Spleen (tissue), 11 donors: ENCODE measurements around the gene TRIP6. TPM values are rescaled to one million over a fixed set of nuclear protein-coding genes. Genes with fewer than 3 reads are reported as not detected.
A peak's percentile ranks its signal among the peaks of the same experiment; 100 is the strongest.

Experiments used
- DNase-seq: peaks from one replicate; pipeline ENCODE4 v3.0.0-alpha.2; 2020
- H3K27ac ChIP-seq, 8 donors: fragments of 200-600 bp; sonication (generic) in 7 of 8; 1 replicate in 4 of 8; 2 replicates in 4 of 8; pipeline versions ENCODE4 v1.5.0 to v1.8.0; 2016 to 2021; ENCODE audit warnings: inconsistent platforms in 4 of 8, mild to moderate bottlenecking in 4 of 8, moderate library complexity in 1 of 8
- H3K27me3 ChIP-seq, 7 donors: fragments of 200-600 bp; sonication (generic) in 6 of 7; replicated peaks in 1 of 7; 1 replicate in 4 of 7; 2 replicates in 3 of 7; pipeline versions ENCODE4 v1.5.0 to v1.8.0; 2016 to 2021; ENCODE audit warnings: inconsistent platforms in 3 of 7, mild to moderate bottlenecking in 1 of 7
- H3K36me3 ChIP-seq, 6 donors: fragments of 200-600 bp; sonication (generic) in 5 of 6; 1 replicate in 4 of 6; 2 replicates in 2 of 6; pipeline versions ENCODE4 v1.5.0 to v1.8.0; 2016 to 2021; ENCODE audit warnings: inconsistent platforms in 2 of 6
- H3K4me1 ChIP-seq, 6 donors: fragments of 200-600 bp; sonication (generic) in 5 of 6; 1 replicate in 3 of 6; 2 replicates in 3 of 6; pipeline versions ENCODE4 v1.5.0 to v1.8.0; 2016 to 2021; ENCODE audit warnings: inconsistent platforms in 3 of 6
- H3K4me3 ChIP-seq, 8 donors: fragments of 200-600 bp; sonication (generic) in 7 of 8; 1 replicate in 4 of 8; 2 replicates in 4 of 8; pipeline versions ENCODE4 v1.5.0 to v1.8.0; 2016 to 2021; ENCODE audit warnings: inconsistent platforms in 4 of 8, mild to moderate bottlenecking in 4 of 8, moderate library complexity in 2 of 8
- H3K9me3 ChIP-seq, 8 donors: fragments of 200-600 bp; sonication (generic) in 7 of 8; 1 replicate in 4 of 8; 2 replicates in 4 of 8; pipeline versions ENCODE4 v1.5.0 to v1.8.0; 2016 to 2021; ENCODE audit warnings: inconsistent platforms in 4 of 8
- POLR2A ChIP-seq, 3 donors: fragments of 450-650 bp; IDR thresholded peaks; one replicate each; pipeline ENCODE4 v1.5.1; 2017; ENCODE audit warnings: antibody characterized with exemption in 3 of 3, mild to moderate bottlenecking in 1 of 3
- POLR2AphosphoS5 ChIP-seq, 3 donors: sonication (generic); formaldehyde crosslinking; IDR thresholded peaks; one replicate each; pipeline ENCODE4 v1.5.1; 2017; ENCODE audit warnings: antibody characterized with exemption in 3 of 3
- WGBS, 5 donors: extraction: QIAGEN DNeasy Blood & Tissue Kit in 3 of 5; methylation state at CpG; one replicate each; pipeline versions ENCODE4 v1.1.5 to v1.1.7; 2013 to 2018; 5-methylcytosine and 5-hydroxymethylcytosine counted together
- intact Hi-C: fragments of 100-400 bp; cut with DNase I; formaldehyde crosslinking; loops from one replicate; pipeline ENCODE4 v1.15.0; 2023; ENCODE audit warnings: low total_unique reads
- polyA plus RNA-seq, 3 donors: library from polyadenylated mRNA; stranded (reverse); fragments of 200-250 nt; gene quantifications; one replicate each; pipeline ENCODE4 v1.2.1, GENCODE V29; 2013
- total RNA-seq, 7 donors: library from RNA; depleted of rRNA in 3 of 7; stranded (reverse); fragments of >200 nt in 3 of 7; fragmentation: NEBNext Ultra II Directional in 4 of 7; extraction: Animal tissue kit (Norgen Biotek cat#: 25700) in 4 of 7; gene quantifications; one replicate each; pipeline versions ENCODE4 v1.1.0 to v1.2.1, GENCODE V29; 2016 to 2021
- TF ChIP-seq, protein P1 (sequence below), 11 experiments: fragments of 200-600 bp in 7 of 11; fragments of 450-650 bp in 4 of 11; sonication (generic) in 4 of 11; IDR thresholded peaks in 8 of 11; conservative IDR thresholded peaks in 3 of 11; 1 replicate in 7 of 11; 2 replicates in 4 of 11; pipeline versions ENCODE4 v1.4.0 to v1.8.0; 2016 to 2021; ENCODE audit warnings: antibody characterized with exemption in 11 of 11, inconsistent platforms in 4 of 11, mild to moderate bottlenecking in 1 of 11
- donor health status: healthy with polysubstance abuse.
- donor health status: DM: no; HTN: no; CAD: no; lungs with moderate emphysema.
- donor health status: DM: no; HTN: no; CAD: no.
- donor health status: Bipolar disorder and iron deficiency.
- donor health status: healthy.
- donor health status: DM: no; HTN: no; CAD: no.
- donor health status: DM: yes; HTN: yes; CAD: no.

The TRIP6 gene
- total and polyA plus RNA-seq, 10 donors = 12.4 to 30.2 (median 21.6) TPM

DNA sequence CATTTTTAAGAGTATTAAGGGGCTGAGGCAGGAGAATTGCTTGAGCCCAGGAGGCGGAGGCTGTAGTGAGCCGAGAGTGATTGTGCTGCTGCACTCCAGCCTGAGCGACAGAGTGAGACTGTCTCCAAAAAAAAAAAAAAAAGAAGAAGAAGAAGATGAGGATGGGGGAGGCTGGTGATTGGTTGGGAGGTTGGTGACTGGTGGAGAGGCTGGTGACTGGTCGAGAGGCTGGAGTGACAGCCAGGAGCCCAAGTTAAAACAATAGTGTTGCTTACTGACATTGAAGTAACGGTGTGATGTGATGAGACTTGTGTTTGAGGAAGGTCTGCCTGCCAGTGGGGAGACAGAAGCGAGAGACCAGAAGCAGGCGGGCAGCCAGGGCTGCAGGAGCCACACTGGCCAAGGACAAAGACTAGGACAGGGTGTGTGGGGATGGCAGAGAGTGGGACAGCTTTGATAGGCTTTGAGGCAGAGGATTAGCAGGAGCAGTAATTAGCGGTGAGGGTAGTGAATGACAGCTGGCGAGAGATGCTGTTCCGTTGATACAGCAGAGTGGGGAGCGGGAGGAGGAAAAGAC lies 12.6 kb downstream of the TRIP6 start:
- no peak for TF ChIP-seq POLR2AphosphoS5 (IDR thresholded peaks at IDR 0.05)
- TF ChIP-seq POLR2A (IDR thresholded peaks at IDR 0.05) = no peak
- TF ChIP-seq, protein P1, sequence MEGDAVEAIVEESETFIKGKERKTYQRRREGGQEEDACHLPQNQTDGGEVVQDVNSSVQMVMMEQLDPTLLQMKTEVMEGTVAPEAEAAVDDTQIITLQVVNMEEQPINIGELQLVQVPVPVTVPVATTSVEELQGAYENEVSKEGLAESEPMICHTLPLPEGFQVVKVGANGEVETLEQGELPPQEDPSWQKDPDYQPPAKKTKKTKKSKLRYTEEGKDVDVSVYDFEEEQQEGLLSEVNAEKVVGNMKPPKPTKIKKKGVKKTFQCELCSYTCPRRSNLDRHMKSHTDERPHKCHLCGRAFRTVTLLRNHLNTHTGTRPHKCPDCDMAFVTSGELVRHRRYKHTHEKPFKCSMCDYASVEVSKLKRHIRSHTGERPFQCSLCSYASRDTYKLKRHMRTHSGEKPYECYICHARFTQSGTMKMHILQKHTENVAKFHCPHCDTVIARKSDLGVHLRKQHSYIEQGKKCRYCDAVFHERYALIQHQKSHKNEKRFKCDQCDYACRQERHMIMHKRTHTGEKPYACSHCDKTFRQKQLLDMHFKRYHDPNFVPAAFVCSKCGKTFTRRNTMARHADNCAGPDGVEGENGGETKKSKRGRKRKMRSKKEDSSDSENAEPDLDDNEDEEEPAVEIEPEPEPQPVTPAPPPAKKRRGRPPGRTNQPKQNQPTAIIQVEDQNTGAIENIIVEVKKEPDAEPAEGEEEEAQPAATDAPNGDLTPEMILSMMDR (IDR thresholded peaks at IDR 0.05 in 8 of 11, conservative IDR thresholded peaks at IDR 0.05 in 3 of 11) = no peak
- intact Hi-C loops = no loop called here
- peaks cover 8 to 87% (median 48%) of the 10 kb centered on the region in 6 donors for H3K36me3 ChIP-seq
- DNase-seq = no peak
- H3K9me3 ChIP-seq = no peaks in the 10 kb centered on the region
- no peak overlapping the region for H3K27ac ChIP-seq
- H3K4me3 ChIP-seq = no peak overlapping the region
- H3K4me1 ChIP-seq = peaks cover 19 to 65% (median 49%) of the 10 kb centered on the region in 6 donors
- 78 to 91% (median 85%) methylated on average over 11 of the region's 11 CpGs for WGBS, 5 donors
- H3K27me3 ChIP-seq = no peaks in the 10 kb centered on the region

GRCh38 chr7:100880645-100881044 lies 13.5 kb downstream of the TRIP6 start:
- 88 to 96% (median 91%) methylated on average over 7 of the region's 7 CpGs for WGBS, 5 donors
- Histone ChIP-seq H3K9me3 (no peaks in the 10 kb centered on the region), H3K4me3 (no peak overlapping the region), H3K4me1 (peaks cover 19 to 70% (median 50%) of the 10 kb centered on the region in 6 donors), H3K27me3 (no peaks in the 10 kb centered on the region), H3K27ac (no peak overlapping the region), H3K36me3 (peaks cover 8 to 95% (median 57%) of the 10 kb centered on the region in 6 donors)
- DNase-seq = no peak
- intact Hi-C loops = no loop called here
- TF ChIP-seq POLR2A (IDR thresholded peaks at IDR 0.05) = no peak
- no peak for TF ChIP-seq POLR2AphosphoS5 (IDR thresholded peaks at IDR 0.05)
- TF ChIP-seq, protein P1 (IDR thresholded peaks at IDR 0.05 in 8 of 11, conservative IDR thresholded peaks at IDR 0.05 in 3 of 11) = no peak

DNA sequence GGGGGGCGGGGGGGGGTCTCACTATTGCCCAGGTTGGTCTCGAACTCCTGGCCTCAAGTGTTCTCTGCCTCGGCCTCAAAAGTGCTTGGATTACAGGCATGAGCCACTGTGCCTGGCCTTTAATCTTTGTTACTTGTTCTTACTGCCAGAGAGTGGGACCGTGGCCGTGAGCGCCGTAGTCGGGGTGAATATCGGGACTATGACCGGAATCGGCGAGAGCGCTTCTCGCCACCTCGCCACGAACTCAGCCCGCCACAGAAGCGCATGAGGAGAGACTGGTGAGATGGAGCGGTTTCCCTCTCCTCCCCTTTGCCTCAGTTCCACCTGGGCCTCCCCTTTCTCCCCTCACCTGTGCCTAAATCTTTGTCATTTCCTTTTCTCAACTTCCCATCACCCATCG lies 13.9 kb downstream of the TRIP6 start:
- Histone ChIP-seq H3K4me3 (no peak overlapping the region), H3K27ac (no peak overlapping the region), H3K27me3 (no peaks in the 10 kb centered on the region), H3K36me3 (peaks cover 8 to 100% (median 62%) of the 10 kb centered on the region in 6 donors), H3K4me1 (peaks cover 14 to 70% (median 46%) of the 10 kb centered on the region in 6 donors), H3K9me3 (no peaks in the 10 kb centered on the region)
- DNase-seq = no peak
- intact Hi-C loops = no loop called here
- WGBS, 5 donors = 93 to 98% (median 95%) methylated on average over 20 of the region's 20 CpGs
- TF ChIP-seq, protein P1 (IDR thresholded peaks at IDR 0.05 in 8 of 11, conservative IDR thresholded peaks at IDR 0.05 in 3 of 11) = no peak
- peak in 1 of 3 donors; percentile 20 for TF ChIP-seq POLR2AphosphoS5 (IDR thresholded peaks at IDR 0.05)
- no peak for TF ChIP-seq POLR2A (IDR thresholded peaks at IDR 0.05)

DNA sequence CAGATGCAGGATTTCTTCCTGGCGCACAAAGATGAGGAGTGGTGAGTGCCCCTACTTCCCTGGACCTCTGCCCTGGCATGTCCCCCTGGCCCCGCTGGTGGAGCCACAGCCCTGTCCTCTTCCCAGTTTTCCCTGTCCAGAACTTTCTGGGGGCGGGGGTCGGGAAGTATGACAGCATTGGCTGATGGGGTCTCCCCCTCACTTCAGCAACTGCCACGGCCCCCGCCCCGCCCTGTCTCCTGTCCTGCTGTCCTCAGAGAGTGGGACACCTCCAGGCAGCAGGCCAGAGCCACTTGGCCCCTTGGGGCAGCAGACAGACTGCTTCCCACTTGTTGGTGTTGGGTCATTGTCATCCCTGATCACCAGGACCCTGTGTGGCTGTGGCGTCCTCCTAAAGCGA lies 15.0 kb downstream of the TRIP6 start:
- no peak for TF ChIP-seq POLR2A (IDR thresholded peaks at IDR 0.05)
- TF ChIP-seq, protein P1 (IDR thresholded peaks at IDR 0.05 in 8 of 11, conservative IDR thresholded peaks at IDR 0.05 in 3 of 11) = no peak
- TF ChIP-seq POLR2AphosphoS5 (IDR thresholded peaks at IDR 0.05) = no peak

More for the DNA sequence above, 15.0 kb downstream of the TRIP6 start:
- H3K4me1 ChIP-seq = peaks cover 12 to 70% (median 45%) of the 10 kb centered on the region in 6 donors
- DNase-seq = no peak
- no peak overlapping the region for H3K27ac ChIP-seq
- intact Hi-C loops = no loop called here
- no peak overlapping the region for H3K4me3 ChIP-seq
- no peaks in the 10 kb centered on the region for H3K9me3 ChIP-seq
- H3K27me3 ChIP-seq = no peaks in the 10 kb centered on the region
- H3K36me3 ChIP-seq = peaks cover 8 to 100% (median 73%) of the 10 kb centered on the region in 6 donors
- WGBS, 5 donors = 96% methylated on average over 9 of the region's 9 CpGs
